Activated T-cell treated with anti-CD3 and anti-CD28 coated beads, Interleukin-2, amount 50 U/mL, for 72 hours (primary cell): ENCODE measurements around the gene LRRN3. TPM values are rescaled to one million over a fixed set of nuclear protein-coding genes. Genes with fewer than 3 reads are reported as not detected.

ENCODE experiments used
- ATAC-seq, 2 donors: fragments of 150-1000 bp; cut with Tn5 transposase; replicated peaks in 1 of 2; 2 replicates each; pipeline ENCODE4 v1.10.0; 2021; ENCODE audit warnings: moderate library complexity in 2 of 2, mild to moderate bottlenecking in 1 of 2
- DNase-seq, 2 donors: peaks; one replicate each; pipeline ENCODE4 v3.0.0; 2021 to 2022; ENCODE audit warnings: mixed read lengths in 1 of 2
- H3K27ac Mint-ChIP-seq: one replicate; pipeline ENCODE4 v1.8.0; 2022; ENCODE audit warnings: mild to moderate bottlenecking, moderate library complexity, mixed read lengths
- H3K27me3 Mint-ChIP-seq: one replicate; pipeline ENCODE4 v1.8.0; 2022; ENCODE audit warnings: low read depth, mixed read lengths
- H3K36me3 Mint-ChIP-seq, 2 donors: one replicate each; pipeline ENCODE4 v1.8.0; 2022; ENCODE audit warnings: mixed read lengths in 2 of 2, mild to moderate bottlenecking in 1 of 2; ENCODE audit not compliant: insufficient read depth in 2 of 2
- H3K4me1 Mint-ChIP-seq: one replicate; pipeline ENCODE4 v1.8.0; 2022; ENCODE audit warnings: low read depth, mixed read lengths
- H3K4me3 Mint-ChIP-seq, 2 donors: one replicate each; pipeline ENCODE4 v1.8.0; 2022; ENCODE audit warnings: mild to moderate bottlenecking in 2 of 2, mixed read lengths in 2 of 2, moderate library complexity in 2 of 2
- H3K9me3 Mint-ChIP-seq, 2 donors: one replicate each; pipeline ENCODE4 v1.8.0; 2022; ENCODE audit warnings: mixed read lengths in 2 of 2
- total RNA-seq, 2 donors: library from RNA; stranded (reverse); gene quantifications; one replicate each; pipeline ENCODE4 v1.2.3, GENCODE V29; 2022

The LRRN3 gene
- total RNA-seq, 2 donors from 2014 or later: 15.3 to 24.0 TPM

GRCh38 chr7:111082351-111082750, 8.6 kb upstream of the LRRN3 start:
- H3K4me3 Mint-ChIP-seq: peak overlapping the region; percentile 50 to 58
- ATAC-seq (no peak), DNase-seq (no peak)
- H3K27me3 Mint-ChIP-seq: no peaks in the 10 kb centered on the region
- H3K27ac Mint-ChIP-seq: peak overlapping the region; percentile 72
- peaks cover 0 to 2% of the 10 kb centered on the region in 2 donors for H3K36me3 Mint-ChIP-seq
- H3K9me3 Mint-ChIP-seq: peaks cover 2% of the 10 kb centered on the region in 2 donors
- peaks cover 76% of the 10 kb centered on the region for H3K4me1 Mint-ChIP-seq

GRCh38 chr7:111083413-111083812, 7.5 kb upstream of the LRRN3 start:
- Mint-ChIP-seq H3K4me1 (peaks cover 78% of the 10 kb centered on the region), H3K4me3 (peak overlapping the region; percentile 50 to 58), H3K27ac (peak overlapping the region; percentile 72), H3K9me3 (peaks cover 2% of the 10 kb centered on the region in 2 donors), H3K36me3 (peaks cover 0 to 2% of the 10 kb centered on the region in 2 donors), H3K27me3 (no peaks in the 10 kb centered on the region)
- DNase-seq (peak; percentile 64 to 71), ATAC-seq (peak; percentile 86 to 89)

- peaks cover 2% of the 10 kb centered on the region in 2 donors for H3K9me3 Mint-ChIP-seq
These were observed 5.6 kb upstream of the LRRN3 start for GRCh38 chr7:111085356-111085755.

GRCh38 chr7:111086532-111086931, 4.4 kb upstream of the LRRN3 start:
- DNase-seq: peak in 1 of 2 donors; percentile 46
- H3K27me3 Mint-ChIP-seq: no peaks in the 10 kb centered on the region
- peak; percentile 43 to 52 for ATAC-seq
- H3K4me3 Mint-ChIP-seq: peak overlapping the region; percentile 37 to 39
- peak overlapping the region; percentile 90 for H3K27ac Mint-ChIP-seq
- peaks cover 2% of the 10 kb centered on the region in 2 donors for H3K9me3 Mint-ChIP-seq
- peaks cover 90% of the 10 kb centered on the region for H3K4me1 Mint-ChIP-seq
- H3K36me3 Mint-ChIP-seq: peaks cover 0 to 9% of the 10 kb centered on the region in 2 donors

More at GRCh38 chr7:111085356-111085755, 5.6 kb upstream of the LRRN3 start:
- H3K27ac Mint-ChIP-seq: peak overlapping the region; percentile 72
- no peak overlapping the region for H3K4me3 Mint-ChIP-seq
- peaks cover 0 to 2% of the 10 kb centered on the region in 2 donors for H3K36me3 Mint-ChIP-seq
- no peak for ATAC-seq
- no peaks in the 10 kb centered on the region for H3K27me3 Mint-ChIP-seq
- DNase-seq: no peak
- peaks cover 94% of the 10 kb centered on the region for H3K4me1 Mint-ChIP-seq

- H3K4me1 Mint-ChIP-seq: peaks cover 83% of the 10 kb centered on the region
- no peaks in the 10 kb centered on the region for H3K27me3 Mint-ChIP-seq
- H3K4me3 Mint-ChIP-seq: peak overlapping the region; percentile 61 to 71
- peaks cover 0 to 13% of the 10 kb centered on the region in 2 donors for H3K36me3 Mint-ChIP-seq
- peak overlapping the region; percentile 52 for H3K27ac Mint-ChIP-seq
- ATAC-seq (no peak), DNase-seq (no peak)
- H3K9me3 Mint-ChIP-seq: peaks cover 2% of the 10 kb centered on the region in 2 donors
These were observed 2.6 kb upstream of the LRRN3 start for GRCh38 chr7:111088328-111088727.

- Mint-ChIP-seq H3K4me3 (peak overlapping the region; percentile 88 to 96), H3K27ac (peak overlapping the region; percentile 28), H3K9me3 (peaks cover 2% of the 10 kb centered on the region in 2 donors), H3K4me1 (peaks cover 78% of the 10 kb centered on the region), H3K27me3 (no peaks in the 10 kb centered on the region), H3K36me3 (peaks cover 0 to 18% of the 10 kb centered on the region in 2 donors)
- DNase-seq: no peak
- ATAC-seq: no peak
These were observed 1.0 kb upstream of the LRRN3 start for GRCh38 chr7:111089822-111090426.

- Mint-ChIP-seq H3K27me3 (no peaks in the 10 kb centered on the region), H3K9me3 (no peaks in the 10 kb centered on the region)
- ATAC-seq: peak in 1 of 2 donors; percentile 37
These were observed 849 bp downstream of the LRRN3 start for GRCh38 chr7:111091593-111092358.

GRCh38 chr7:111092406-111093236, 1.7 kb downstream of the LRRN3 start:
- Mint-ChIP-seq H3K27ac (peak overlapping the region; percentile 100), H3K27me3 (no peaks in the 10 kb centered on the region), H3K4me3 (peak overlapping the region; percentile 88 to 96), H3K9me3 (no peaks in the 10 kb centered on the region), H3K4me1 (peaks cover 76% of the 10 kb centered on the region), H3K36me3 (peaks cover 0 to 18% of the 10 kb centered on the region in 2 donors)
- DNase-seq: no peak
- ATAC-seq: peak; percentile 17 to 27

More at GRCh38 chr7:111091593-111092358, 849 bp downstream of the LRRN3 start:
- no peak for DNase-seq
- H3K27ac Mint-ChIP-seq: peak overlapping the region; percentile 100
- H3K36me3 Mint-ChIP-seq: peaks cover 0 to 18% of the 10 kb centered on the region in 2 donors
- H3K4me1 Mint-ChIP-seq: peaks cover 77% of the 10 kb centered on the region
- H3K4me3 Mint-ChIP-seq: peak overlapping the region; percentile 88 to 96

- peak overlapping the region; percentile 100 for H3K27ac Mint-ChIP-seq
- peaks cover 76% of the 10 kb centered on the region for H3K4me1 Mint-ChIP-seq
- H3K27me3 Mint-ChIP-seq: no peaks in the 10 kb centered on the region
- DNase-seq (no peak), ATAC-seq (peak; percentile 41 to 42)
- no peaks in the 10 kb centered on the region for H3K9me3 Mint-ChIP-seq
- H3K4me3 Mint-ChIP-seq: peak overlapping the region; percentile 88 to 96
- peaks cover 0 to 18% of the 10 kb centered on the region in 2 donors for H3K36me3 Mint-ChIP-seq
These were observed 2.6 kb downstream of the LRRN3 start for GRCh38 chr7:111093496-111093895.

GRCh38 chr7:111094419-111094818, 3.5 kb downstream of the LRRN3 start:
- DNase-seq (no peak), ATAC-seq (peak; percentile 34 to 40)
- Mint-ChIP-seq H3K27me3 (no peaks in the 10 kb centered on the region), H3K36me3 (peaks cover 0 to 18% of the 10 kb centered on the region in 2 donors), H3K27ac (peak overlapping the region; percentile 100), H3K4me1 (peaks cover 77% of the 10 kb centered on the region), H3K4me3 (peak overlapping the region; percentile 88 to 96), H3K9me3 (no peaks in the 10 kb centered on the region)

GRCh38 chr7:111096997-111097396, 6.1 kb downstream of the LRRN3 start:
- H3K27me3 Mint-ChIP-seq: no peaks in the 10 kb centered on the region
- peak overlapping the region; percentile 65 to 79 for H3K4me3 Mint-ChIP-seq
- H3K36me3 Mint-ChIP-seq: peaks cover 0 to 21% of the 10 kb centered on the region in 2 donors
- peak overlapping the region; percentile 40 for H3K27ac Mint-ChIP-seq
- H3K4me1 Mint-ChIP-seq: peaks cover 79% of the 10 kb centered on the region
- H3K9me3 Mint-ChIP-seq: no peaks in the 10 kb centered on the region
- ATAC-seq: no peak
- no peak for DNase-seq

GRCh38 chr7:111098011-111098925, 7.3 kb downstream of the LRRN3 start:
- Mint-ChIP-seq H3K36me3 (peaks cover 0 to 24% of the 10 kb centered on the region in 2 donors), H3K4me1 (peaks cover 75% of the 10 kb centered on the region), H3K9me3 (no peaks in the 10 kb centered on the region), H3K27me3 (no peaks in the 10 kb centered on the region), H3K4me3 (peak overlapping the region; percentile 42 to 88), H3K27ac (peak overlapping the region; percentile 91)
- ATAC-seq: peak; percentile 72 to 80
- peak; percentile 48 to 62 for DNase-seq
